ENCODE measurements around the gene DAPK1.

DNA sequence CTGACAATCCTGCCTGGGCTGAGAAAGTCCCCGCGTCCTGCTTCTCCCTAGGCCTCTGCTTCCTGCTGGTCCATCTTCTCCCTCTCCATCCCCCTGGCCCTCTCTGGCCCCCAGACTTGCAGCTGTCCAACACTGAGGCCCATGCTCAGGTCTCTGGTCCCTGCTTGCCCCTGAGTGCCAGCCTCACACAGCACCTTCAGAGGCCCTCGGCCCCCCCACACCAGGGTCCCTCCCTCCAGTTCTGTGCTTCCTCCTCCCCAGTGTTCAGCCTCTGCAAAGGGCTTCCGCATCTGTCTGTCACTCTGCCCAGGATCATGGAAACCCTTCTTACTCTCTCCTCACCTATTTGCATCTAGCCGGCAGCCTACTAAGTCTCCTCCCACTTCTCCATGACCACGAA is 165.9 kb downstream of the DAPK1 start:
- TF ChIP-seq, protein P1, sequence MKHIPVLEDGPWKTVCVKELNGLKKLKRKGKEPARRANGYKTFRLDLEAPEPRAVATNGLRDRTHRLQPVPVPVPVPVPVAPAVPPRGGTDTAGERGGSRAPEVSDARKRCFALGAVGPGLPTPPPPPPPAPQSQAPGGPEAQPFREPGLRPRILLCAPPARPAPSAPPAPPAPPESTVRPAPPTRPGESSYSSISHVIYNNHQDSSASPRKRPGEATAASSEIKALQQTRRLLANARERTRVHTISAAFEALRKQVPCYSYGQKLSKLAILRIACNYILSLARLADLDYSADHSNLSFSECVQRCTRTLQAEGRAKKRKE (CRISPR knock-in tag; IDR thresholded peaks at IDR 0.05; ENCODE audit: low read depth) = no peak
- no peak for TF ChIP-seq SMC3 (IDR thresholded peaks at IDR 0.05)
- TF ChIP-seq POLR2AphosphoS2 (conservative IDR thresholded peaks at IDR 0.05; ENCODE audit: low read length) = no peak
- TF ChIP-seq CTCF (IDR thresholded peaks at IDR 0.05) = no peak
- no peak for TF ChIP-seq CHD2 (IDR thresholded peaks at IDR 0.05; ENCODE audit: low read length, partially characterized antibody)
- no peak for TF ChIP-seq RCOR1 (IDR thresholded peaks at IDR 0.05; ENCODE audit: low read depth, low read length)
- no peak for TF ChIP-seq MAX (IDR thresholded peaks at IDR 0.05)
- TF ChIP-seq EHF (CRISPR knock-in tag; IDR thresholded peaks at IDR 0.05) = no peak
- TF ChIP-seq EHMT2 (IDR thresholded peaks at IDR 0.05; ENCODE audit: low read depth) = no peak
- TF ChIP-seq KDM1A (IDR thresholded peaks at IDR 0.05; ENCODE audit: low read depth) = no peak
- TF ChIP-seq, protein P2, sequence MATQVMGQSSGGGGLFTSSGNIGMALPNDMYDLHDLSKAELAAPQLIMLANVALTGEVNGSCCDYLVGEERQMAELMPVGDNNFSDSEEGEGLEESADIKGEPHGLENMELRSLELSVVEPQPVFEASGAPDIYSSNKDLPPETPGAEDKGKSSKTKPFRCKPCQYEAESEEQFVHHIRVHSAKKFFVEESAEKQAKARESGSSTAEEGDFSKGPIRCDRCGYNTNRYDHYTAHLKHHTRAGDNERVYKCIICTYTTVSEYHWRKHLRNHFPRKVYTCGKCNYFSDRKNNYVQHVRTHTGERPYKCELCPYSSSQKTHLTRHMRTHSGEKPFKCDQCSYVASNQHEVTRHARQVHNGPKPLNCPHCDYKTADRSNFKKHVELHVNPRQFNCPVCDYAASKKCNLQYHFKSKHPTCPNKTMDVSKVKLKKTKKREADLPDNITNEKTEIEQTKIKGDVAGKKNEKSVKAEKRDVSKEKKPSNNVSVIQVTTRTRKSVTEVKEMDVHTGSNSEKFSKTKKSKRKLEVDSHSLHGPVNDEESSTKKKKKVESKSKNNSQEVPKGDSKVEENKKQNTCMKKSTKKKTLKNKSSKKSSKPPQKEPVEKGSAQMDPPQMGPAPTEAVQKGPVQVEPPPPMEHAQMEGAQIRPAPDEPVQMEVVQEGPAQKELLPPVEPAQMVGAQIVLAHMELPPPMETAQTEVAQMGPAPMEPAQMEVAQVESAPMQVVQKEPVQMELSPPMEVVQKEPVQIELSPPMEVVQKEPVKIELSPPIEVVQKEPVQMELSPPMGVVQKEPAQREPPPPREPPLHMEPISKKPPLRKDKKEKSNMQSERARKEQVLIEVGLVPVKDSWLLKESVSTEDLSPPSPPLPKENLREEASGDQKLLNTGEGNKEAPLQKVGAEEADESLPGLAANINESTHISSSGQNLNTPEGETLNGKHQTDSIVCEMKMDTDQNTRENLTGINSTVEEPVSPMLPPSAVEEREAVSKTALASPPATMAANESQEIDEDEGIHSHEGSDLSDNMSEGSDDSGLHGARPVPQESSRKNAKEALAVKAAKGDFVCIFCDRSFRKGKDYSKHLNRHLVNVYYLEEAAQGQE (IDR thresholded peaks at IDR 0.05) = no peak
- TF ChIP-seq POLR2A (IDR thresholded peaks at IDR 0.05; ENCODE audit: low read length) = no peak
- TF ChIP-seq NFE2L2 (conservative IDR thresholded peaks at IDR 0.05; ENCODE audit: low read length) = no peak

Measured in A549 (cell line).